NB4 (cell line): Measurements from ENCODE around the gene PRDX2.

Experiments
- DNase-seq: peaks from one replicate; pipeline ENCODE4 v3.0.0; 2010; ENCODE audit warnings: low read depth
- H3K4me3 ChIP-seq: one replicate; pipeline ENCODE4 v1.5.1; 2011; ENCODE audit warnings: mild to moderate bottlenecking, low read depth, low read length, moderate library complexity
- MYC ChIP-seq: IDR thresholded peaks from 2 replicates; pipeline ENCODE4 v1.6.1; 2011; ENCODE audit warnings: low read depth, low read length
- POLR2A ChIP-seq: IDR thresholded peaks from 2 replicates; pipeline ENCODE4 v1.6.1; 2011; ENCODE audit warnings: mild to moderate bottlenecking; ENCODE audit not compliant: insufficient read length; ENCODE audit errors: extremely low read depth
- TF ChIP-seq, protein P1 (sequence below): IDR thresholded peaks from 2 replicates; pipeline ENCODE4 v1.6.1; 2011; ENCODE audit warnings: low read depth, low read length
- TF ChIP-seq, protein P2 (sequence below): IDR thresholded peaks from one replicate; pipeline ENCODE4 v1.5.1; 2012; ENCODE audit warnings: low read depth, low read length

The PRDX2 gene

DNA sequence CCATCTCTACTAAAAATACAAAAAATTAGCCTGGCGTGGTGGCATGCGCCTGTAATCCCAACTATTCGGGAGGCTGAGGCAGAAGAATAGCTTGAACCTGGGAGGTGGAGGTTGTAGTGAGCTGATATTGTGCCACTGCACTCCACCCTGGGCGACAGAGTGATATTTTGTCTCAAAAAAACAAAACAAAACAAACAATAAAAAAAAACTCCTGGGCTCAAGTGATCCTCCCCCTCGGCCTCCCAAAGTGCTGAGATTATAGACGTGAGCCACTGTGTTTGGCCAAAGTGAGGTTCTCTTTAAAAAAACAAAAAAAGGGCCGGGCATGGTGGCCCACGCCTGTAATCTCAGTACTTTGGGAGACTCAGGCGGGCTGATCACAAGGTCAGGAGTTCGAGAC, 14.1 kb downstream of the PRDX2 start:
- H3K4me3 ChIP-seq: no peak overlapping the region
- TF ChIP-seq POLR2A (no peak), MYC (no peak)
- TF ChIP-seq, protein P1, sequence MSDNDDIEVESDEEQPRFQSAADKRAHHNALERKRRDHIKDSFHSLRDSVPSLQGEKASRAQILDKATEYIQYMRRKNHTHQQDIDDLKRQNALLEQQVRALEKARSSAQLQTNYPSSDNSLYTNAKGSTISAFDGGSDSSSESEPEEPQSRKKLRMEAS: no peak
- TF ChIP-seq, protein P2, sequence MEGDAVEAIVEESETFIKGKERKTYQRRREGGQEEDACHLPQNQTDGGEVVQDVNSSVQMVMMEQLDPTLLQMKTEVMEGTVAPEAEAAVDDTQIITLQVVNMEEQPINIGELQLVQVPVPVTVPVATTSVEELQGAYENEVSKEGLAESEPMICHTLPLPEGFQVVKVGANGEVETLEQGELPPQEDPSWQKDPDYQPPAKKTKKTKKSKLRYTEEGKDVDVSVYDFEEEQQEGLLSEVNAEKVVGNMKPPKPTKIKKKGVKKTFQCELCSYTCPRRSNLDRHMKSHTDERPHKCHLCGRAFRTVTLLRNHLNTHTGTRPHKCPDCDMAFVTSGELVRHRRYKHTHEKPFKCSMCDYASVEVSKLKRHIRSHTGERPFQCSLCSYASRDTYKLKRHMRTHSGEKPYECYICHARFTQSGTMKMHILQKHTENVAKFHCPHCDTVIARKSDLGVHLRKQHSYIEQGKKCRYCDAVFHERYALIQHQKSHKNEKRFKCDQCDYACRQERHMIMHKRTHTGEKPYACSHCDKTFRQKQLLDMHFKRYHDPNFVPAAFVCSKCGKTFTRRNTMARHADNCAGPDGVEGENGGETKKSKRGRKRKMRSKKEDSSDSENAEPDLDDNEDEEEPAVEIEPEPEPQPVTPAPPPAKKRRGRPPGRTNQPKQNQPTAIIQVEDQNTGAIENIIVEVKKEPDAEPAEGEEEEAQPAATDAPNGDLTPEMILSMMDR: no peak
- no peak for DNase-seq

DNA sequence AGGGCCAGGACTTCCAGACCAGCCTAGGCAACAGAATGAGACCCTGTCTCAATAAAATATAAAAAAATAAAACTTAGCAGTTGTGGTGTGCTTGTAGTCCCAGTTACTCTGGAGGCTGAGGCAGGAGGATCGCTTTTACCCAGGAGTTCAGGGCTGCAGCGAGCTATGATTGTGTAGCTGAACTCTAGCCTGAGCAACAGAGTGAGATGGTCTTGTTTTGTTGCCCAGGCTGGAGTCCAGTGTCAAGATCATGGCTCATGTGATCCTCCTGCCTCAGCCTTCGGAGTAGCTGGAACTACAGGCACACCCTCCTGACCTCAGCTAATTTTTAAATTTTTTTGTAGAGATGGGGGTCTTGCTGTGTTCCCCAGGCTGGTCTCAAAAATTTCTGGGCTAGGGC, 14.6 kb downstream of the PRDX2 start:
- no peak for DNase-seq
- no peak overlapping the region for H3K4me3 ChIP-seq
- no peak for TF ChIP-seq MYC
- TF ChIP-seq, protein P1: no peak
- no peak for TF ChIP-seq POLR2A
- TF ChIP-seq, protein P2: no peak

DNA sequence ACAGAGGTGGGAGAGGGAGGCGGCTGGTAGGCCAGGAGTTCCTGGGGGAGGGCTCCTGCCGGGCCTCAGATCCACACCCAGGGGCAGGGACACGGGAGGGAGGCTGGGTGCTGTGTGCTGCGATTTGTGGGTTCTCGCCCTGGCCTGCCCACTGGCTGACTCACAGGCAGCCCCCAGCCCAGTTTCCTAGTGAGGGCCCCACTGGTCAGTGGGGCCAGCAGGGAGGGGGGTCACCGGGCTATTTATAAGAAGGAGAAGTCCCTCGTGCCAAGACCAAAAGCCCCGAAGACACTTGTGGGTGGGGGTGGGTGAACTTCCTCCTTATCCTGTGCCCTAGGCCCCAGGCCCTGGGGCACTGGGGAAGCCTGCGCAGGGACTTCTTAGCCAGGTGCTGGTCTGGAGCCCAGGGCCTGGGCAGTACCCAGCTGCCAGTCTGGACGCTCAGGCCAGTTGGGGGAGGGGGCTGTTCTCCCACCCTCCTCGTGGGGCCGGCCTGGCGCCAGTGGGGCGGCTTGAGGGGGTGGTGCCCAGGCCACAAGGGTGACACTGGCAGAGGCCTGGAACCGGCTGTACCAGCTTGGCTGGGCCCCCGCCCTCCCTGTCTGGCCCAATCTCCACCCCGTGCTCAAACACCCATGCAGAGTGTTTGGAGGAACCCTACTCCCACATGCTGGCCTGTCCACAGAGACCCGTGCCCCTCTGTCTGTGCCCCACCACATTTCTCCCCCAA, 15.3 kb downstream of the PRDX2 start:
- no peak overlapping the region for H3K4me3 ChIP-seq
- 0 out of 2 replicates have a peak, but pooled peaks have one; percentile 19 for TF ChIP-seq MYC
- no peak for TF ChIP-seq POLR2A
- TF ChIP-seq, protein P2: no peak
- peak; percentile 88 for DNase-seq

DNA sequence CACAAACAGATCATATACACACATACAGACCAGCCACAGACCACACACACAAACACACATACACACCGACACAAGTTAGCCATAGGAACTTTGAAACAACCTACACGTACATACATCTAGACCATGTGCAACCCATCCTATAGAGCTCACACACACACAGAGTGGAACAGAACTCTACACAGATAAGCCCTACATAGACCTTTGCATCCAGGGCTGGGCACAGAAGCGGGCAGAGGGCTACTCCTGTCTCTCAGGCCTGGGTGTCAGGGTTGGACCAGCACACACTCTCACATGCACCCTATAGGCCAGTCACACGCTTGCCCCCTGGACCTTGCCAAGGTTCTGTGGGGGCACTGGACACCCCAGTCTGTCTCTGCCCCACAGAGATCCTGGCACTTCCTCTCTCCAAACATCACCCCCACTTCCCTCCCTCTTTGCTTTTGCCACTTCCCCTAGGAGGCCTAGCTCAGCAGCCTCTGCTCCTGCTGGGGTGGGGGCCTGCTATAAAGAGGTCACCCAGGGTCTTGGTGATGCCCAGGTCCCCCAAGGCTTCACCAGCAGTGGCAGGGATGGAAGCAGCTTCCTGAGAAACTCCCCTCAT, 16.1 kb downstream of the PRDX2 start:
- no peak overlapping the region for H3K4me3 ChIP-seq
- peak; percentile 78 for DNase-seq
- no peak for TF ChIP-seq POLR2A
- TF ChIP-seq, protein P2: no peak
- peak; percentile 37; the same call in 1 of the 2 replicates for TF ChIP-seq MYC
- TF ChIP-seq, protein P1: 0 out of 2 replicates have a peak, but pooled peaks have one; percentile 18

DNA sequence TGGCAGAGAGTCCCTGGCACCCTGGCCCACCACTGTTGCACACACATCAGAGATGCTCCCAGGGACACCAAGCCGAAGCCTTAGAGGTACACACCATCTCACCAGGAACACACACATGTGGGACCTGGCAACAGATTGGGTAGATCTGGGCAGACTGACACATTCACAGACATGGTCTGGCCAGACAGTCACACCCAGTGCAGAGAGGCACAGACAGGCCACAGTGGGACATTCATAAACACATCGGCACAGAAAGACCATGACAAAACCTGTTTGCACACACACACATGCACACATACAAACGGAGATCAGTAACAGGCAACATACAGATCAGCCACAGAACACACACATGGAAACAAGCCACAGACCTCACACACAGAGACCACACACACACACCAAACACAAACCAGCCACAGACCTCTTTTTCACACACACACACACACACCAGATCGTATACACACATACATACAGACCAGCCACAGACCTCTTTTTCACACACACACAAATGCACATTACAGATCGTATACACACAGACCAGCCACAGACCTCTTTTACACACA, 16.6 kb downstream of the PRDX2 start:
- TF ChIP-seq, protein P1: no peak
- TF ChIP-seq MYC: no peak
- TF ChIP-seq, protein P2: no peak
- TF ChIP-seq POLR2A: no peak
- peak; percentile 25 for DNase-seq
- no peak overlapping the region for H3K4me3 ChIP-seq
